Chondrocyte (in vitro differentiated cells): Measurements from ENCODE around the gene NMRK2. TPM values are rescaled to one million over a fixed set of nuclear protein-coding genes. Genes with fewer than 3 reads are reported as not detected.

Experiments
- DNase-seq: peaks from one replicate; pipeline ENCODE4 v3.0.0; 2021; ENCODE audit warnings: mixed read lengths, low spot score
- H3K27ac Mint-ChIP-seq: one replicate; pipeline ENCODE4 v1.8.0; 2021; ENCODE audit warnings: mild to moderate bottlenecking, moderate library complexity, mixed read lengths; ENCODE audit not compliant: unreplicated experiment
- H3K27me3 Mint-ChIP-seq: 2 replicates; pipeline ENCODE4 v1.8.0; 2021; ENCODE audit warnings: low read depth, mixed read lengths
- H3K36me3 Mint-ChIP-seq: 2 replicates; pipeline ENCODE4 v1.8.0; 2021; ENCODE audit warnings: low read depth, mixed read lengths
- H3K4me1 Mint-ChIP-seq: 2 replicates; pipeline ENCODE4 v1.8.0; 2021; ENCODE audit warnings: low read depth, mild to moderate bottlenecking, mixed read lengths
- H3K4me3 Mint-ChIP-seq: one replicate; pipeline ENCODE4 v1.8.0; 2021; ENCODE audit warnings: mild to moderate bottlenecking, moderate library complexity, mixed read lengths; ENCODE audit not compliant: unreplicated experiment
- H3K9me3 Mint-ChIP-seq: 2 replicates; pipeline ENCODE4 v1.8.0; 2021; ENCODE audit warnings: low read depth, mixed read lengths
- CTCF ChIP-seq: fragments of 200-600 bp; sonication (generic); IDR thresholded peaks from 2 replicates; pipeline ENCODE4 v1.5.0; 2021; ENCODE audit warnings: antibody characterized with exemption, mild to moderate bottlenecking, moderate library complexity
- total RNA-seq: library from RNA; stranded (reverse); gene quantifications from 3 replicates; pipeline ENCODE4 v1.2.1, GENCODE V29; 2021

Gene NMRK2
- total RNA-seq, 1 donor from 2014 or later, result not detected

GRCh38 chr19:3907626-3908265 lies 25.1 kb upstream of the NMRK2 start:
- Mint-ChIP-seq H3K9me3 (peaks cover 4% of the 10 kb centered on the region), H3K4me1 (no peaks in the 10 kb centered on the region), H3K36me3 (no peaks in the 10 kb centered on the region), H3K27me3 (peaks cover 13% of the 10 kb centered on the region), H3K4me3 (no peak overlapping the region), H3K27ac (no peak overlapping the region)
- no peak for DNase-seq
- no peak for TF ChIP-seq CTCF

- H3K36me3 Mint-ChIP-seq, result no peaks in the 10 kb centered on the region
Measured at GRCh38 chr19:3908266-3909054, 24.4 kb upstream of the NMRK2 start.

GRCh38 chr19:3910105-3910504 lies 22.8 kb upstream of the NMRK2 start:
- no peak overlapping the region for H3K4me3 Mint-ChIP-seq
- no peak for DNase-seq
- TF ChIP-seq CTCF, result no peak
- no peaks in the 10 kb centered on the region for H3K36me3 Mint-ChIP-seq
- peaks cover 14% of the 10 kb centered on the region for H3K27me3 Mint-ChIP-seq
- no peak overlapping the region for H3K27ac Mint-ChIP-seq
- no peaks in the 10 kb centered on the region for H3K4me1 Mint-ChIP-seq
- H3K9me3 Mint-ChIP-seq, result peaks cover 4% of the 10 kb centered on the region

More at GRCh38 chr19:3908266-3909054, 24.4 kb upstream of the NMRK2 start:
- DNase-seq, result no peak
- H3K4me3 Mint-ChIP-seq, result no peak overlapping the region
- H3K27ac Mint-ChIP-seq, result no peak overlapping the region
- no peak for TF ChIP-seq CTCF
- peaks cover 4% of the 10 kb centered on the region for H3K9me3 Mint-ChIP-seq
- H3K27me3 Mint-ChIP-seq, result peaks cover 13% of the 10 kb centered on the region
- no peaks in the 10 kb centered on the region for H3K4me1 Mint-ChIP-seq

- peaks cover 4% of the 10 kb centered on the region for H3K9me3 Mint-ChIP-seq
- H3K4me1 Mint-ChIP-seq, result no peaks in the 10 kb centered on the region
- TF ChIP-seq CTCF, result no peak
- H3K27me3 Mint-ChIP-seq, result peaks cover 3% of the 10 kb centered on the region
- DNase-seq, result no peak
- no peak overlapping the region for H3K27ac Mint-ChIP-seq
- no peaks in the 10 kb centered on the region for H3K36me3 Mint-ChIP-seq
- no peak overlapping the region for H3K4me3 Mint-ChIP-seq
Measured at GRCh38 chr19:3914199-3914598, 18.7 kb upstream of the NMRK2 start.

GRCh38 chr19:3916033-3916432 lies 16.8 kb upstream of the NMRK2 start:
- no peak for DNase-seq
- H3K36me3 Mint-ChIP-seq, result no peaks in the 10 kb centered on the region
- no peak overlapping the region for H3K4me3 Mint-ChIP-seq
- H3K27me3 Mint-ChIP-seq, result peaks cover 3% of the 10 kb centered on the region
- no peaks in the 10 kb centered on the region for H3K4me1 Mint-ChIP-seq
- H3K27ac Mint-ChIP-seq, result no peak overlapping the region
- TF ChIP-seq CTCF, result no peak
- no peaks in the 10 kb centered on the region for H3K9me3 Mint-ChIP-seq
